Keratinocyte (primary cell): ENCODE measurements around the gene ZNF765. TPM values are rescaled to one million over a fixed set of nuclear protein-coding genes. Genes with fewer than 3 reads are reported as not detected.
"Not testable (repeated sequence)": the region's sequence is repeated elsewhere in the genome, so short reads cannot be mapped to it uniquely, and the experiment has no call there.

Experiments used
- DNase-seq: peaks from one replicate; pipeline ENCODE4 v3.0.0-alpha.2; 2011; ENCODE audit warnings: low read depth, missing footprints, low spot score
- FAIRE-seq: peaks from 2 replicates; lab custom pipeline; 2011; peaks lifted over from hg19 to GRCh38; lab: Jason Lieb, UNC
- H2AFZ ChIP-seq: 2 replicates; pipeline ENCODE4 v1.6.0; 2012; ENCODE audit warnings: low read length, control low read depth, inconsistent platforms; ENCODE audit not compliant: control insufficient read depth
- H3K27ac ChIP-seq: 2 replicates; pipeline ENCODE4 v1.5.1; 2011; ENCODE audit warnings: low read length; ENCODE audit not compliant: control insufficient read depth, insufficient read depth
- H3K27me3 ChIP-seq: 3 replicates; pipeline ENCODE4 v1.6.0; 2011; ENCODE audit warnings: low read length; ENCODE audit not compliant: control insufficient read depth, insufficient read depth; ENCODE audit errors: extremely low read depth
- H3K36me3 ChIP-seq, 2 experiments: 2 replicates in 1 of 2; 3 replicates in 1 of 2; pipeline ENCODE4 v1.5.1; 2011; ENCODE audit warnings: low read length in 2 of 2, mild to moderate bottlenecking in 1 of 2; ENCODE audit not compliant: control insufficient read depth in 2 of 2, insufficient read depth in 2 of 2; ENCODE audit errors: extremely low read depth in 1 of 2
- H3K4me1 ChIP-seq: 3 replicates; pipeline ENCODE4 v1.5.1; 2011; ENCODE audit warnings: low read length; ENCODE audit not compliant: control insufficient read depth, insufficient read depth; ENCODE audit errors: extremely low read depth
- H3K4me2 ChIP-seq: 3 replicates; pipeline ENCODE4 v1.6.0; 2011; ENCODE audit warnings: low read depth, low read length; ENCODE audit not compliant: control insufficient read depth, insufficient read depth; ENCODE audit errors: extremely low read depth
- H3K4me3 ChIP-seq, 3 experiments: fragments of 200-600 bp in 1 of 3; sonication (generic) in 1 of 3; 2 replicates in 2 of 3; 3 replicates in 1 of 3; pipeline ENCODE4 v1.5.1; 2011 to 2016; ENCODE audit warnings: low read length in 3 of 3, mild to moderate bottlenecking in 3 of 3, control low read depth in 2 of 3, inconsistent platforms in 1 of 3, low read depth in 1 of 3, mixed read lengths in 1 of 3, mixed run types in 1 of 3, moderate library complexity in 1 of 3; ENCODE audit not compliant: control insufficient read depth in 2 of 3, insufficient read depth in 2 of 3; ENCODE audit errors: extremely low read depth in 1 of 3
- H3K79me2 ChIP-seq: 2 replicates; pipeline ENCODE4 v1.6.0; 2012; ENCODE audit warnings: low read length; ENCODE audit not compliant: control insufficient read depth, insufficient read depth
- H3K9ac ChIP-seq: 3 replicates; pipeline ENCODE4 v1.6.0; 2011; ENCODE audit warnings: low read length; ENCODE audit not compliant: control insufficient read depth, insufficient read depth; ENCODE audit errors: extremely low read depth
- H3K9me1 ChIP-seq: 3 replicates; pipeline ENCODE4 v1.6.0; 2011; ENCODE audit warnings: low read length; ENCODE audit not compliant: control insufficient read depth, insufficient read depth; ENCODE audit errors: extremely low read depth
- H3K9me3 ChIP-seq: 2 replicates; pipeline ENCODE4 v1.5.1; 2012; ENCODE audit warnings: low read depth, low read length; ENCODE audit not compliant: control insufficient read depth
- H4K20me1 ChIP-seq: 3 replicates; pipeline ENCODE4 v1.6.0; 2011; ENCODE audit warnings: low read length; ENCODE audit not compliant: control insufficient read depth, insufficient read depth; ENCODE audit errors: extremely low read depth
- CTCF ChIP-seq, 3 experiments: IDR thresholded peaks in 1 of 3; conservative IDR thresholded peaks in 1 of 3; optimal IDR thresholded peaks in 1 of 3; 2 replicates in 2 of 3; 3 replicates in 1 of 3; pipeline versions ENCODE3 to v1.5.1; 2011; ENCODE audit warnings: low read length in 3 of 3, mild to moderate bottlenecking in 3 of 3, moderate library complexity in 2 of 3, control low read depth in 1 of 3, inconsistent platforms in 1 of 3; ENCODE audit not compliant: insufficient read depth in 2 of 3; ENCODE audit errors: extremely low read depth in 1 of 3
- EZH2 ChIP-seq: IDR thresholded peaks from one replicate; pipeline ENCODE4 v1.6.1; 2012; ENCODE audit warnings: inconsistent platforms, mild to moderate bottlenecking, low read length, moderate library complexity
- dilution Hi-C: fragments of 300-500 bp; cut with MboI; formaldehyde crosslinking; loops from one replicate; pipeline ENCODE4 v1.7.0; 2020; ENCODE audit warnings: low sequenced_read_pairs; ENCODE audit not compliant: extremely low pct_ligation_motif_present
- polyA plus RNA-seq, 5 experiments: library from polyadenylated mRNA; depleted of rRNA in 3 of 5; stranded (reverse) in 3 of 5; stranded (forward) in 1 of 5; unstranded in 1 of 5; fragments of >200 nt; gene quantifications; 1 replicate in 1 of 5; 2 replicates in 3 of 5; 3 replicates in 1 of 5; pipeline versions ENCODE4 v1.2.1 to v1.2.3, GENCODE V29; 2011 to 2012; ENCODE audit warnings: missing spikeins in 2 of 5, low read depth in 1 of 5, low replicate concordance in 1 of 5

ZNF765 gene
- polyA plus RNA-seq, 1 donor (not counting 4 experiments of a cell fraction or from before 2014, with no cell fraction given): 5.2 TPM

- Histone ChIP-seq H3K27ac (no peak overlapping the region), H3K79me2 (peaks cover 17% of the 10 kb centered on the region), H3K36me3 (peaks cover 0 to 3% of the 10 kb centered on the region in 2 experiments), H3K9me3 (peaks cover 5% of the 10 kb centered on the region), H3K4me2 (peak overlapping the region; percentile 73), H3K9ac (peak overlapping the region; percentile 84), H3K27me3 (no peaks in the 10 kb centered on the region), H4K20me1 (no peaks in the 10 kb centered on the region), H2AFZ (peak overlapping the region; percentile 89), H3K4me3 (peak overlapping the region in 2 of 3 experiments; percentile 35 to 51), H3K4me1 (peaks cover 5% of the 10 kb centered on the region), H3K9me1 (no peaks in the 10 kb centered on the region)
- TF ChIP-seq EZH2 (no peak), CTCF (optimal IDR thresholded peaks at IDR 0.05 in 1 of 3, IDR thresholded peaks at IDR 0.05 in 1 of 3, conservative IDR thresholded peaks at IDR 0.05 in 1 of 3; ENCODE audit: extremely low read depth in 1 of 3, insufficient read depth in 2 of 3, low read length in 3 of 3) (no peak)
- DNase-seq (no peak), FAIRE-seq (no peak)
- dilution Hi-C loops: no loop called here
Observed at GRCh38 chr19:53394522-53394973, 401 bp upstream of the ZNF765 start.

GRCh38 chr19:53395840-53396524 is 1.0 kb downstream of the ZNF765 start:
- H3K36me3 ChIP-seq, H3K27me3 ChIP-seq, DNase-seq, H3K9me3 ChIP-seq, H3K4me1 ChIP-seq, FAIRE-seq, dilution Hi-C loops, H4K20me1 ChIP-seq, H3K9me1 ChIP-seq: not testable (repeated sequence)
- Histone ChIP-seq H3K27ac (peak overlapping the region; percentile 82), H3K4me3 (peak overlapping the region; percentile 61 to 82 (median 82)), H3K9ac (peak overlapping the region; percentile 84), H2AFZ (peak overlapping the region; percentile 88), H3K4me2 (peak overlapping the region; percentile 88), H3K79me2 (peaks cover 17% of the 10 kb centered on the region)
